Adipocyte (in vitro differentiated cells): Measurements from ENCODE around the gene TEAD2.

Source experiments
- DNase-seq: peaks from one replicate; pipeline ENCODE4 v3.0.0-alpha.2; 2015; ENCODE audit warnings: low read depth
- H3K27me3 ChIP-seq: replicated peaks from 2 replicates; pipeline ENCODE4 v1.7.0; 2013; ENCODE audit warnings: mild to moderate bottlenecking, low read length, moderate library complexity; ENCODE audit not compliant: control insufficient read depth, insufficient read depth
- H3K36me3 ChIP-seq: 2 replicates; pipeline ENCODE4 v1.7.0; 2013; ENCODE audit warnings: low read length, mild to moderate bottlenecking, moderate library complexity; ENCODE audit not compliant: control insufficient read depth, insufficient read depth, severe bottlenecking
- H3K4me1 ChIP-seq: 2 replicates; pipeline ENCODE4 v1.7.0; 2013; ENCODE audit warnings: mild to moderate bottlenecking, low read length, moderate library complexity; ENCODE audit not compliant: control insufficient read depth, insufficient read depth
- H3K4me3 ChIP-seq: 2 replicates; pipeline ENCODE4 v1.7.0; 2013; ENCODE audit warnings: mild to moderate bottlenecking, low read length, moderate library complexity
- H3K9ac ChIP-seq: 2 replicates; pipeline ENCODE4 v1.7.0; 2013; ENCODE audit warnings: mild to moderate bottlenecking, low read length, moderate library complexity
- H3K9me3 ChIP-seq: 2 replicates; pipeline ENCODE4 v1.7.0; 2013; ENCODE audit warnings: mild to moderate bottlenecking, low read length, moderate library complexity; ENCODE audit not compliant: control insufficient read depth

The TEAD2 gene

GRCh38 chr19:49295208-49295880 is 66.9 kb downstream of the TEAD2 start:
- Histone ChIP-seq H3K4me1 (no peaks in the 10 kb centered on the region), H3K4me3 (no peak overlapping the region), H3K9ac (no peak overlapping the region), H3K36me3 (no peaks in the 10 kb centered on the region), H3K9me3 (no peaks in the 10 kb centered on the region), H3K27me3 (peaks cover 2% of the 10 kb centered on the region)
- no peak for DNase-seq

DNA sequence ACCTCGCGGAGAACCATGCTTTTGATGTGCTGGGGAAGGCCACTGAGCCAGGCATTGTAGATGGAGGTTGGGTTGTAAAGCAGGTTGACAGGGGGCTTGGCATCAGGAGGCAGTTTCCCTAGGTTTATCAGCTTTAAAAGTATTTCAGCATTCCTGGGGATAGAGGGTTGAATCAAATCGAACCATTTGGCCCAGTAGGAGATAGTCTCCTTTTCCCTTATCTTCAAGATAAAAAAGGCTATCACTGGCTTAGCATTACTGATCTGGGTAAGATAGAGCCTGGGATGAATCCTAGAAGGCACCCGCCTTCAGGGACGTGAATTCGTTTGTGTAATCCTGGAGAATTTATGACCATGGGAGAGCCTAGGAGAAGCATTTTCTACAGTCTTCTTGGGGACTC is 67.8 kb downstream of the TEAD2 start:
- DNase-seq = no peak
- Histone ChIP-seq H3K27me3 (peaks cover 2% of the 10 kb centered on the region), H3K4me3 (no peak overlapping the region), H3K4me1 (no peaks in the 10 kb centered on the region), H3K9me3 (no peaks in the 10 kb centered on the region), H3K36me3 (no peaks in the 10 kb centered on the region), H3K9ac (no peak overlapping the region)
